ENCODE results near the gene SRM.
A peak's percentile ranks its signal among the peaks of the same experiment; 100 is the strongest.
"Not testable (repeated sequence)": the region's sequence is repeated elsewhere in the genome, so short reads cannot be mapped to it uniquely, and the experiment has no call there.

The SRM gene

DNA sequence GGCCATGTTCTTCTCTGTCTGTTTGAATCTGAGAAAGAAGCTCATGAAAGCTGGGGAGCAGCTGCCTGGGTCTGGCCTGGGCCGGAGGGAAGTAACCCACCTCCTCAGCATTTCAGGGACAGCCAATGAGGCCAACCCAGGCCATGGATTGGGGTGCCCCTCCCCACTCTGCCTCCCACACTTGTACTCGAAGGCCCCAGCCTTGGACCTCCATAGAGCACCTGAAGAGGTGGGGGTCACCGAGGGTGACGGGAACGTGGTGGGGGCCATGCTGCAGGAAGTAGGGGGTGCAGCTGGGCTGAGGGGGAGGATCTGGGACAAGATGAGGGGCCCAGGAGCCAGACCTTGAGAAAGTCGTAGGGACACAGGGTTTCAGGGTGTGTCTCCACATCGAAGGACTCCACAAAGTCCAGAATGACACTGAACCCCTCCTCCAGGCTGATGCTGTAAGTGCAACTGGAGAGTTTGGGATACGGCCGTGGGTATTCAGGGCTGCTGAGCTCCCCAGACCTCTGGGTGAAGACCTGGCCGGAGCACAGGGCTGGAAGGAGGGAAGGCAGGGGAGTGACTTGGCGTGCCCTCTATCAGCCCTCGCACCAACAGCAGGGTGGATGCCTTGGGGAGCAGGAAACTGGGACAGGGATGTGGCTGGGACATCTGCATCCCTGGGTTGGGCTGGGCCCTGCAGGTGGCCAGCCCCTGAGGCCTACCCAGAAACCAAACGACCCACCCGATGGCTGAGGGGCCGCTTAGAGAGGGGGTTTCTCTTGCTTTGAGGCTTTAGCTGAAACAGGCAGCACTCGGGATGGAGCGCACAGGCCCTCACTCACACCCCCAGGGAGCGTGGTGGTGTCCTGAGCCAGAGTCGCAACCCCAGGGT lies 16.6 kb downstream of the SRM start:
- Mint-ChIP-seq H3K9me3 (no peaks in the 10 kb centered on the region), H3K36me3 (ENCODE audit: low read depth) (no peaks in the 10 kb centered on the region), H3K4me3 (no peak overlapping the region), H3K27ac (no peak overlapping the region), H3K4me1 (ENCODE audit: low read depth) (no peaks in the 10 kb centered on the region), H3K27me3 (no peaks in the 10 kb centered on the region)

DNA sequence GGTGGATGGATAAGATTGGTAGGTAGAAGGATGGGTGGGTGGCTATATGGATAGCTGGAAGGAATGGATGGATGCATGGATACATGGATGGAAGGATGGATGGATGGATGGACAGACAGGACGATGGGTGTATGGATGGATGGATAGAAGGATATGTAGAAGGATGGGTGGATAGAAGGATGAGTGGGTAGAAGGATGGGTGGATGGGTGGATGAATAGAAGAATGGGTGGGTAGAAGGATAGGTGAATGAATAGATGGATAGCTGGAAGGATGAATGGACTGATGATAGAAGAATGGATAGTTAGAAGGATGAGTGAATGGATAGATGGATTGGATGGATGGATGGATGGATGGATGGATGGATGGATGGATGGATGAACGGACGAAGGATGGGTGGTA lies 17.8 kb downstream of the SRM start:
- Mint-ChIP-seq H3K27me3 (no peaks in the 10 kb centered on the region), H3K36me3 (ENCODE audit: low read depth) (no peaks in the 10 kb centered on the region), H3K9me3 (no peaks in the 10 kb centered on the region), H3K4me3 (no peak overlapping the region), H3K4me1 (ENCODE audit: low read depth) (peaks cover 8% of the 10 kb centered on the region), H3K27ac (no peak overlapping the region)

DNA sequence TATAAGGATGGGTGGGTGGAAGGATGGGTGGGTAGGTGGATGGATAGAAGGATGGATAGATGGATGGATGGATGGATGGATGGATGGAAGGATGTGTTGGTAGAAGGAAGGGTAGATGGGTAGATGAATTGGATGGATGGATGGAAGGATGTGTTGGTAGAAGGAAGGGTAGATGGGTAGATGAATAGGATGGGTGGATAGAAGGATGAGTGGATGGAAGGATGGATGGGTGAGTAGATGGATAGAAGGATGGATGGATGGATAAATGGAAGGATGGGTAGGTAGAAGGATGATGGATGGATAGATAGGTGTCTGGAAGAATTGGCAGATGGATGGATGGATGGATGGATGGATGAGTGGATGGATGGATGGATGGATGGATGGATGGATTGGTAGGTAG lies 18.8 kb downstream of the SRM start:
- H3K27ac Mint-ChIP-seq: no peak overlapping the region

DNA sequence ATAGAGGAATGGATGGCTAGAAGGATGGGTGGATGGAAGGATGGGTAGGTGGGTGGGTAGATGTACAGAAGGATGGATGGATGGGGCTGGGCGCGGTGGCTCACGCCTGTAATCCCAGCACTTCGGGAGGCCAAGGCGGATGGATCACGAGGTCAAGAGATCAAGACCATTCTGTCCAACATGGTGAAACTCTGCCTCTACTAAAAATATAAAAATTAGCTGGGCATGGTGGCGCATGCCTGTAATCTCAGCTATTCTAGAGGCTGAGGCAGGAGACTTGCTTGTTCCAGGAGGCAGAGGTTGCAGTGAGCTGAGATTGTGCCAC lies 19.8 kb downstream of the SRM start:
- H3K27me3 Mint-ChIP-seq; H3K4me1 Mint-ChIP-seq (ENCODE audit: low read depth); H3K27ac Mint-ChIP-seq; H3K4me3 Mint-ChIP-seq; H3K9me3 Mint-ChIP-seq; H3K36me3 Mint-ChIP-seq (ENCODE audit: low read depth): not testable (repeated sequence)

More for the DNA sequence above, 18.8 kb downstream of the SRM start:
- H3K9me3 Mint-ChIP-seq: no peaks in the 10 kb centered on the region
- H3K4me3 Mint-ChIP-seq: no peak overlapping the region
- no peaks in the 10 kb centered on the region for H3K36me3 Mint-ChIP-seq (ENCODE audit: low read depth)
- no peaks in the 10 kb centered on the region for H3K27me3 Mint-ChIP-seq
- peaks cover 8% of the 10 kb centered on the region for H3K4me1 Mint-ChIP-seq (ENCODE audit: low read depth)

DNA sequence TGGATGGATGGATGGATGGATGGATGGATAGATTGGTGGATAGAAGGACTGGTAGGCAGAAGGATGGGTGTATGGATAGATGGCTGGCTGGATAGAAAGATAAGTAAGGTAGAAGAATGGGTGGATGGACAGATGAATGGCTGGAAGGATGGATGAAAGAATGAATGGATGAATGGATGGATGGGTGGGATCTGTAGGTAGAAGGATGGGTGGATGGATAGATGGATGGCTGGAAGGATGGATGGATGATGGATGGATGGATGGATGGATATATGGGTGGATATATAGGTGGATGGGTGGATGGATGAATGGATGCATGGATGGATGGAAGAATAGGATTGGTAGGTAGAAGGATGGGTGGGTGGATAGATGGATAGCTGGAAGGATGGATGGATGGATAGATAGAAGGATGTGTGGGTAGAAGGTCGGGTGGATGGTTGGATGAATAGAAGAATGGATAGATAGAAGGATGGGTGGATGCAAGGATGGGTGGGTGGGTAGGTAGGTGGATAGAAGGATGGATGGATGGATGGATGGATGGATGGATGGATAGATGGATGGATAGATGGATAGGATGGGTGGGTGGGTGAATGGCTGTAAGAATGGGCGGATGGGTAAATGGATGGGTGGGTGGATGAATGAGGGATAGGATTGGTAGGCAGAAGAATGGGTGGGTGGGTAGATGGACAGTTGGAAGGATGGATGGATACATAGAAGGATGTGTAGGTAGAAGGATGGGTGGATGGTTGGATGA lies 20.3 kb downstream of the SRM start:
- Mint-ChIP-seq H3K36me3 (ENCODE audit: low read depth) (no peaks in the 10 kb centered on the region), H3K9me3 (no peaks in the 10 kb centered on the region), H3K27me3 (no peaks in the 10 kb centered on the region), H3K4me1 (ENCODE audit: low read depth) (peaks cover 8% of the 10 kb centered on the region), H3K27ac (no peak overlapping the region), H3K4me3 (no peak overlapping the region)

DNA sequence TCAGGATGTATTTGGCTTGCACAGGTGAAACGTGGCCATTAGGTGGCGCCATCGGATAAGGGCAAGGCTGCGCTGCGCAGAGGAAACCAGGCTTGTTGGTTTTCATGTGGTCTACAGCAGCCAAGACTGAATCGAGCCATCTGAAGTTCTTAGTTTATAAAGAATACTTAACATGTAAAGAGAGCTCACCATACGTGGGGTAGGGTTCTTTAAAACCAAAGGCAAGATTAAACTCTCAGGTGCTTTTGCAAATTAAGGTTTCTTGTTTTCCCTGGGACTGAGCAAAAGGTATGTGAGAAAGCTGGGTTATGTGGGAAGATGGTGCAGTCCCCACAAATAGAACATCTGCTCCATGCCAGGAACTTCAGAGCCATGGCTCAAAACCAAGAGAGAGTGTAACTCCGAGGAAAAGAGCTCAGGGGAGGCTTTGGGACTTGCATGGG lies 22.1 kb downstream of the SRM start:
- no peaks in the 10 kb centered on the region for H3K9me3 Mint-ChIP-seq
- no peaks in the 10 kb centered on the region for H3K27me3 Mint-ChIP-seq
- H3K4me3 Mint-ChIP-seq: no peak overlapping the region
- no peak overlapping the region for H3K27ac Mint-ChIP-seq
- no peaks in the 10 kb centered on the region for H3K36me3 Mint-ChIP-seq (ENCODE audit: low read depth)
- H3K4me1 Mint-ChIP-seq (ENCODE audit: low read depth): peaks cover 8% of the 10 kb centered on the region

DNA sequence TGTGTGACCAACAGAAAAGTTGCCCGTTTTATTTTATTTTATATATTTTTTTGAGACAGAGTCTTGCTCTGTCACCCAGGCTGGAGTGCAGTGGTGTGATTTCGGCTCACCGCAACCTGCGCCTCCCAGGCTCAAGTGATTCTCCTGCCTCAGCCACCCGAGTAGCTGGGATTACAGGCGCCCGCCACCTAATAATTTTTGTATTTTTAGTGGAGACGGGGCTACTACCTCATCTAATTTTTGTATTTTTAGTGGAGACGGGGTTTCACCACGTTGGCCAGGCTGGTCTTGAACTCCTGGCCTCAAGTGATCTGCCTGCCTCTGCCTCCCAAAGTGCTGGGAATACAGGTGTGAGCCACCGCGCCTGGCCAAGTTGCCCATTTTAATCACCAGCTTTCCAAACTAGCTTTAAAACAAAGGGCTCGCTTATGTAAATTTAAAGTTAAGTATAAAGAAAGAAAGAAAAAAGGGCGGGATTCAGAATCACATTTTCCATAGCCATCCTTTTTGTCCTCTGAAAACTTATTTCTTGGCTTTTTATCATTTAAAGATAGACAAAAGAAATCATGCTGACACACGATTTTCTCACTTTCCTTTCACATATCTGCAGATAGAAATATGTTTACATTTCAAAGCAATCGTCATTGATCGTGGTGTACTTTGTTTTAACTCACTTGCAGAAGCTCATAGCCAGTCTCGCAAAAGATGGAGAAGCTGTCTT lies 22.6 kb downstream of the SRM start:
- H3K9me3 Mint-ChIP-seq; H3K27me3 Mint-ChIP-seq; H3K4me3 Mint-ChIP-seq; H3K27ac Mint-ChIP-seq; H3K4me1 Mint-ChIP-seq (ENCODE audit: low read depth); H3K36me3 Mint-ChIP-seq (ENCODE audit: low read depth): not testable (repeated sequence)

DNA sequence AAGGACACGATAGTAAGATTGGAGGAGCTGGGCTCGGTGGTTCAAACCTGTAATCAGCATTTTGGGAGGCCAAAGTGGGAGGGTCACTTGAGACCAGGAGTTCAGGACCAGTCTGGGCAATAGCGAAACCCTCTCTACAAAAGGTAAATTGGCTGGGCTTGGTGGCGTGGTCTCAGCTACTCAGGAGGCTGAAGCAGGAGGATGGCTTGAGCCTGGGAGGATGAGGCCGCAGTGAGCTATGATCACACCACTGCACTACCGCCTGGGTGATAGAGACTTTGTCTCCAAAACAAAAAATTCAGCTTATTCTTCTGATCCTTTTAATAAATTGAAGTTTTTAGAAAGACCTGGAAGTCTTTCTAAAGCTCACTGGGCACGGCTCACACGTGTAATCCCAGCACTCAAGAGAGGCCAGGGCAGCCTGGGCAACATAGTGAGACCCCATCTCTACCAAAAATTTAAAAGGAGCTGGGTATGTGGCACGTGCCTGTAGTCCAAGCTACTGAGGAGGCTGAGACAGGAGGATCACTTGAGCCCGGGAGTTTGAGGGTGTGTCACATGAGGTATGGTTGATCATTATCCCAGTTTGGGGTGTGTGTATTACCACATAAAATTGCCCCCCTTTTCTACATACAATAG lies 28.1 kb downstream of the SRM start:
- Mint-ChIP-seq H3K27me3 (no peaks in the 10 kb centered on the region), H3K36me3 (ENCODE audit: low read depth) (peaks cover 9% of the 10 kb centered on the region), H3K4me3 (no peak overlapping the region), H3K4me1 (ENCODE audit: low read depth) (no peaks in the 10 kb centered on the region), H3K9me3 (no peaks in the 10 kb centered on the region), H3K27ac (no peak overlapping the region)

DNA sequence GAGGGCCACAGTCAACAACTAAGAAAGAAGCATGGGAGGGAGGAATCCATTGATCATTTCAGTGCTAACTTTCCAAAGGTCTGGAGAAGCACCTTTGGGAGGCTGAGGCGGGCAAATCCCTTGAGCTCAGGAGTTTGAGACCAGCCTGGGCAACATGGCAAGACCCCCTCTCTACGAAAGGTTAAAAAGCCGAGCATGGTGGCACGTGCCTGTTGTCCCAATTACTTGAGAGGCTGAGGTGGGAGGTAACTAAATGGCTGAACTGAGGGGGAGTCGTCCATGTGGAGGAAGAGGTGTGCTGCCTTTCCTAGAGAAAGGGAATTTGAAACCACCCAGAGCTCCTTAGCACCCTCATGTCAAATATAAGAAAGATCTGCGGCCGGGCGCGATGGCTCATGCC lies 29.0 kb downstream of the SRM start:
- Mint-ChIP-seq H3K9me3 (no peaks in the 10 kb centered on the region), H3K36me3 (ENCODE audit: low read depth) (peaks cover 17% of the 10 kb centered on the region), H3K4me3 (no peak overlapping the region), H3K27me3 (no peaks in the 10 kb centered on the region), H3K27ac (no peak overlapping the region), H3K4me1 (ENCODE audit: low read depth) (no peaks in the 10 kb centered on the region)

DNA sequence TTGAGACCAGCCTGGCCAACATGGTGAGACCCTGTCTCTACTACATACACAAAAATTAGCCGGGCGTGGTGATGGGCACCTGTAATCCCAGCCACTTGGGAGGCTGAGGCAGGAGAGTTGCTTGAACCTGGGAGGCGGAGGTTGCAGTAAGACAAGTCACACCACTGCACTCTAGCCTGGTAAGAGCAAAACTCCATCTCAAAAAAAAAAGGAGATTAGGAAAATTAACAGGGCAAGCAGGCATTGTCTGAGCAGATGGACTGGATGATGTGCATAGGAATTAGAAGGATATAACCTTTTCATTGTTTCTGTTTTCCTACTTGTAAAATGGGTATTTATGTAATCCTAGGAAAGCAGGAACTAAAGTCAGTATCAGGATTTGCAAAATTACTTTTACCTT lies 31.8 kb downstream of the SRM start:
- peaks cover 11% of the 10 kb centered on the region for H3K4me1 Mint-ChIP-seq (ENCODE audit: low read depth)
- H3K4me3 Mint-ChIP-seq: no peak overlapping the region
- no peaks in the 10 kb centered on the region for H3K9me3 Mint-ChIP-seq
- no peak overlapping the region for H3K27ac Mint-ChIP-seq
- H3K36me3 Mint-ChIP-seq (ENCODE audit: low read depth): peaks cover 43% of the 10 kb centered on the region
- no peaks in the 10 kb centered on the region for H3K27me3 Mint-ChIP-seq

DNA sequence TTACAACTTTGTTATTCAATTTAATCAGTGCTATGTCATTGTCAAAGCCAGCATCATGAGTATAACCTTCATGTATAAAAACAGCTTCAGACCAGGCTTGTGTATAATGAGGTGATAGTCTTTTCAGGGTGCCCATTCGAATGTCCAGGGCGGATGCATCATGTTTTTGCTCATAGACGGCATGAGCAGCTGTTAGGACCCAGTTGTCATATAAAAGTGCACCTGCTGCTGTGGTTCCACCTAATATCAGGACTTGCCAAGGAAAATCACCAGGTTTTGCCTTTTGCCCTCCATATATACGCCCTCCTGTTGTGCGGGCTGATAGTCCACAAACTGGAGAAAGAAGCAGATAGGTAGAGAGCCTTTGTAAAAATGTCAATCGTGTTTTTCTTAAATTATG lies 32.5 kb downstream of the SRM start:
- Mint-ChIP-seq H3K9me3 (no peaks in the 10 kb centered on the region), H3K27ac (no peak overlapping the region), H3K27me3 (no peaks in the 10 kb centered on the region), H3K4me3 (no peak overlapping the region), H3K36me3 (ENCODE audit: low read depth) (peaks cover 50% of the 10 kb centered on the region), H3K4me1 (ENCODE audit: low read depth) (peaks cover 12% of the 10 kb centered on the region)

DNA sequence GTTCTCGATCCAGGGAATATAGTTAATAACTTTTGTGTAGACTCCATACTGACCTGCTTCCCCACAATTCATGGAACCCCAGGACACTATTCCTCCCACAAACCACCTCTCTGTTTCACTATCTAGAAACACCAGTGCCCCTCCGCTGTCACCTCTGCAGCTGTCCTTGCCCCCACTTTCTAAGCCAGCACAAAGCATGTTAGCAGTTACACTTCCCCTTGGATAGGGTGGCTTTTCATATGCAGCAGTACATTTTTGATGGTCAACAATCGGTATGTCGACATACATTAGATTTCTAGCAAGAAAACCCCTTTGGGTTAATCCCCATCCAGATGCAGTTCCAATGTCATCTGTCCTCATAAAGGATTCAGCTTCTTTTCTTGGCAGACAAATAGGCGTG lies 32.9 kb downstream of the SRM start:
- H3K4me1 Mint-ChIP-seq (ENCODE audit: low read depth): peaks cover 16% of the 10 kb centered on the region
- H3K4me3 Mint-ChIP-seq: no peak overlapping the region
- H3K27me3 Mint-ChIP-seq: no peaks in the 10 kb centered on the region
- H3K27ac Mint-ChIP-seq: no peak overlapping the region
- peaks cover 55% of the 10 kb centered on the region for H3K36me3 Mint-ChIP-seq (ENCODE audit: low read depth)
- H3K9me3 Mint-ChIP-seq: no peaks in the 10 kb centered on the region

DNA sequence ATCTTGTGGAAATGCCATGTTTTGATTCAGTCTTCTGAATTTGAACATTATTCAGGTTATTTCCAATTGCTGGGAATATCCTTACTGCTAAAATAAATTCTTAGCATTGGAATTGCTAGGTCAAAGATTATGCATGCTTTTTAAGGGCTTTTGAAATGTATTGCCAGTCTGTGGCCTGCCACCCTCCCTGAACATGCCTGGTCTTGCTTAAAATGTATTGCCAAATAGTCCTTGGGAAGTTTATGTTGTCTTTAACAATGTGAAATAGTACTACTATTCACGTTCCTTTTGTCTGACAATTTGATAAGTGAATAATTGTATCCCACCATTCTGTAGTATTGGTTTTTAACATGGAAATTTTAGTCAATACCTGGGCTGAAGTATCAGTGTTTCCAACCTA lies 33.8 kb downstream of the SRM start:
- H3K9me3 Mint-ChIP-seq: no peaks in the 10 kb centered on the region
- peak overlapping the region; percentile 2 for H3K27ac Mint-ChIP-seq
- no peak overlapping the region for H3K4me3 Mint-ChIP-seq
- H3K4me1 Mint-ChIP-seq (ENCODE audit: low read depth): peaks cover 17% of the 10 kb centered on the region
- peaks cover 63% of the 10 kb centered on the region for H3K36me3 Mint-ChIP-seq (ENCODE audit: low read depth)
- no peaks in the 10 kb centered on the region for H3K27me3 Mint-ChIP-seq

DNA sequence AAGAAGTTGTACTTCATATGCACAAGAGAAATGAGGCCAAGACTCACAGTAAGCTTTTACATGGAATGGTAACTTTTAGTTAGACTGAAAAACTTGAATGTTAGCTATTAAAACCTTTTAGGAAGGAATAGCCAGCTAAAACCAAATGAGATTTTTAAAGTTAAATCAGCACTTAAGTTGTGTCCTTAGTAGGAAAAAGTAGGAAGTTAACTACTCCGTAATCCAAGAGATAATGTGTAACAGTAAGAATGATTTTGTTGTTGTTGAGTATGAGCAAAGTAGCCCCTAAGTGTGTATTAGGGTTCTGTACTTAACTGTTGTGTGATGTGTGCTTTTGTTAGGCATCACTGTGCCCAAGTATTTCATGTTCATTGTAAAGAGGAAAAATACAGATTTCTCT lies 34.2 kb downstream of the SRM start:
- Mint-ChIP-seq H3K4me1 (ENCODE audit: low read depth) (peaks cover 17% of the 10 kb centered on the region), H3K27me3 (no peaks in the 10 kb centered on the region), H3K4me3 (no peak overlapping the region), H3K27ac (peak overlapping the region; percentile 37), H3K36me3 (ENCODE audit: low read depth) (peaks cover 67% of the 10 kb centered on the region), H3K9me3 (no peaks in the 10 kb centered on the region)

DNA sequence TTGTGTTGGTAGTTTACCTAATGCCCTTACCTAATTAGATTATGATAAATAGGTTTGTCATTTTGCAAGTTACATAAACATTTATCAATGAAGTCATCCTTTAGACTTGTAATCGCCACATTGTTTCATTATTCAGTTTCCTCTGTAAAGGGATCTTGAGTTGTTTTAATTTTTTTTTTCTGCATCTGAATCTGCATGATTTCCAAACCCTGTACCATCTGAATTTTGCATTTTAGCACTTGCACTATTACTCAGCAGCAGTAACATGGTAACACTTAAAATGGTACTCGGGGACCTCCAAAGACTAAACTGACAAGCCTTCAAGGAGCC lies 35.0 kb downstream of the SRM start:
- no peaks in the 10 kb centered on the region for H3K27me3 Mint-ChIP-seq
- H3K4me3 Mint-ChIP-seq: no peak overlapping the region
- H3K36me3 Mint-ChIP-seq (ENCODE audit: low read depth): peaks cover 73% of the 10 kb centered on the region
- H3K4me1 Mint-ChIP-seq (ENCODE audit: low read depth): peaks cover 17% of the 10 kb centered on the region
- H3K9me3 Mint-ChIP-seq: no peaks in the 10 kb centered on the region
- H3K27ac Mint-ChIP-seq: peak overlapping the region; percentile 56
